GM19324 (cell line): ENCODE results near the gene TMC7.

Experiments used
- ATAC-seq: cut with Tn5 transposase; IDR thresholded peaks from one replicate; pipeline ENCODE4 v1.9.1; 2021; ENCODE audit warnings: mild to moderate bottlenecking, moderate library complexity; ENCODE audit not compliant: unreplicated experiment, low FRiP score

Gene TMC7

GRCh38 chr16:19086322-19087199 lies 102.8 kb downstream of the TMC7 start:
- ATAC-seq, result peak; percentile 75

GRCh38 chr16:19088341-19088916 lies 104.7 kb downstream of the TMC7 start:
- no peak for ATAC-seq

GRCh38 chr16:19089410-19089955 lies 105.7 kb downstream of the TMC7 start:
- ATAC-seq, result no peak

- ATAC-seq, result no peak
Observed at GRCh38 chr16:19090916-19091315, 107.2 kb downstream of the TMC7 start.

- no peak for ATAC-seq
Observed at GRCh38 chr16:19092653-19093410, 109.1 kb downstream of the TMC7 start.

- ATAC-seq, result no peak
Observed at GRCh38 chr16:19093631-19094541, 110.2 kb downstream of the TMC7 start.

GRCh38 chr16:19094542-19095365 lies 111.0 kb downstream of the TMC7 start:
- ATAC-seq, result no peak

- ATAC-seq, result no peak
Observed at GRCh38 chr16:19095654-19096053, 111.9 kb downstream of the TMC7 start.

GRCh38 chr16:19098173-19098572 lies 114.4 kb downstream of the TMC7 start:
- ATAC-seq, result no peak

- ATAC-seq, result no peak
Observed at GRCh38 chr16:19102187-19102872, 118.6 kb downstream of the TMC7 start.

- ATAC-seq, result no peak
Observed at GRCh38 chr16:19104607-19105006, 120.9 kb downstream of the TMC7 start.

GRCh38 chr16:19105131-19105530 lies 121.4 kb downstream of the TMC7 start:
- no peak for ATAC-seq

- ATAC-seq, result no peak
Observed at GRCh38 chr16:19105891-19106624, 122.3 kb downstream of the TMC7 start.

GRCh38 chr16:19106625-19107020 lies 122.9 kb downstream of the TMC7 start:
- no peak for ATAC-seq

GRCh38 chr16:19108409-19109287 lies 124.9 kb downstream of the TMC7 start:
- ATAC-seq, result no peak

- no peak for ATAC-seq
Observed at GRCh38 chr16:19109288-19109664, 125.5 kb downstream of the TMC7 start.
